ENCODE measurements around the gene LPIN3.

DNA sequence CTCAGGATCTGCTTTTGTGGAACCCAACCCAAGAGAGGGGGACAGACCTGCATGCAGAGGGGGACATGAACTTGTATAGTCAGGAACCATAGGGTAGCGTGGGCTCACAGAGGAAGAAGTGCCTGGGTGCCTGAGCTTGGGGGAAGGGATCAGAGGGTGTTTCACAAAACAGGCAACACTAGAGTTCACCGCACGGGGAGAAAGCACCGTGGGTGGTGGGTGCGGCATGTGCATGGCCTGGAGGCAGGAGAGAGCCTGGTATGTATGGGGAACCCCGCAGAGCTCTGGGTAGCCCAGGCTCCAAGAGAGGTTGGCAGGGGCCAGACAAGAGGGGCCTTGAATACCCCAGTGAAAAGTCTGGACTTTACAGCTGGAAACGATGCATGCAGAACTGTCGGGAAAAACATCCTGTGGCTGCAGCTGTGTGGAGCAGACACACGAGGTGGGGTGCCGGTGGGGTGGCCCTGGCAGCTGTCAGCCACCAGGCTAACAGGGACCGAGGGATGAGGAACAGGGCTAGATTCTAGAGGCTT lies 32.7 kb downstream of the LPIN3 start:
- TF ChIP-seq, protein P1, sequence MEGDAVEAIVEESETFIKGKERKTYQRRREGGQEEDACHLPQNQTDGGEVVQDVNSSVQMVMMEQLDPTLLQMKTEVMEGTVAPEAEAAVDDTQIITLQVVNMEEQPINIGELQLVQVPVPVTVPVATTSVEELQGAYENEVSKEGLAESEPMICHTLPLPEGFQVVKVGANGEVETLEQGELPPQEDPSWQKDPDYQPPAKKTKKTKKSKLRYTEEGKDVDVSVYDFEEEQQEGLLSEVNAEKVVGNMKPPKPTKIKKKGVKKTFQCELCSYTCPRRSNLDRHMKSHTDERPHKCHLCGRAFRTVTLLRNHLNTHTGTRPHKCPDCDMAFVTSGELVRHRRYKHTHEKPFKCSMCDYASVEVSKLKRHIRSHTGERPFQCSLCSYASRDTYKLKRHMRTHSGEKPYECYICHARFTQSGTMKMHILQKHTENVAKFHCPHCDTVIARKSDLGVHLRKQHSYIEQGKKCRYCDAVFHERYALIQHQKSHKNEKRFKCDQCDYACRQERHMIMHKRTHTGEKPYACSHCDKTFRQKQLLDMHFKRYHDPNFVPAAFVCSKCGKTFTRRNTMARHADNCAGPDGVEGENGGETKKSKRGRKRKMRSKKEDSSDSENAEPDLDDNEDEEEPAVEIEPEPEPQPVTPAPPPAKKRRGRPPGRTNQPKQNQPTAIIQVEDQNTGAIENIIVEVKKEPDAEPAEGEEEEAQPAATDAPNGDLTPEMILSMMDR (IDR thresholded peaks at IDR 0.05; ENCODE audit: low read depth, low read length): no peak
- no peak for TF ChIP-seq EZH2phosphoT487 (IDR thresholded peaks at IDR 0.05; ENCODE audit: low read depth)
